Astrocyte (in vitro differentiated cells and primary cell): ENCODE measurements around the gene HINFP. TPM values are rescaled to one million over a fixed set of nuclear protein-coding genes. Genes with fewer than 3 reads are reported as not detected.

Experiments
- DNase-seq: peaks from one replicate; pipeline ENCODE4 v3.0.0-alpha.2; 2010; ENCODE audit warnings: low read depth
- FAIRE-seq: peaks from 2 replicates; lab custom pipeline; 2011; peaks lifted over from hg19 to GRCh38; lab: Jason Lieb, UNC
- H2AFZ ChIP-seq: 2 replicates; pipeline ENCODE4 v1.6.0; 2012; ENCODE audit warnings: low read depth, low read length, inconsistent platforms
- H3K27ac ChIP-seq: 2 replicates; pipeline ENCODE4 v1.5.1; 2011; ENCODE audit warnings: low read depth, low read length, inconsistent platforms
- H3K27me3 ChIP-seq: 2 replicates; pipeline ENCODE4 v1.6.0; 2011; ENCODE audit warnings: low read length, inconsistent platforms; ENCODE audit not compliant: insufficient read depth
- H3K36me3 ChIP-seq: 2 replicates; pipeline ENCODE4 v1.5.1; 2011; ENCODE audit warnings: low read length, inconsistent platforms; ENCODE audit not compliant: insufficient read depth
- H3K4me1 ChIP-seq: 2 replicates; pipeline ENCODE4 v1.5.1; 2011; ENCODE audit warnings: low read length, inconsistent platforms; ENCODE audit not compliant: insufficient read depth
- H3K4me2 ChIP-seq: 2 replicates; pipeline ENCODE4 v1.6.0; 2012; ENCODE audit warnings: low read length, inconsistent platforms
- H3K4me3 ChIP-seq: 2 replicates; pipeline ENCODE4 v1.5.1; 2011; ENCODE audit warnings: low read depth, mild to moderate bottlenecking, low read length, inconsistent platforms; ENCODE audit not compliant: insufficient read depth
- H3K79me2 ChIP-seq: 2 replicates; pipeline ENCODE4 v1.6.0; 2012; ENCODE audit warnings: mild to moderate bottlenecking, low read length, inconsistent platforms; ENCODE audit not compliant: insufficient read depth
- H3K9ac ChIP-seq: 2 replicates; pipeline ENCODE4 v1.6.0; 2012; ENCODE audit warnings: mild to moderate bottlenecking, low read length, inconsistent platforms
- H3K9me3 ChIP-seq: 2 replicates; pipeline ENCODE4 v1.5.1; 2012; ENCODE audit warnings: low read depth, mild to moderate bottlenecking, low read length, inconsistent platforms; ENCODE audit not compliant: insufficient read depth
- H4K20me1 ChIP-seq: 2 replicates; pipeline ENCODE4 v1.6.0; 2012; ENCODE audit warnings: low read length, inconsistent platforms; ENCODE audit not compliant: insufficient read depth
- H3K27ac Mint-ChIP-seq: one replicate; pipeline ENCODE4 v1.8.0; 2021; ENCODE audit warnings: mild to moderate bottlenecking, mixed read lengths; ENCODE audit not compliant: unreplicated experiment
- H3K27me3 Mint-ChIP-seq: one replicate; pipeline ENCODE4 v1.8.0; 2021; ENCODE audit warnings: low read depth, mixed read lengths; ENCODE audit not compliant: unreplicated experiment
- H3K36me3 Mint-ChIP-seq: one replicate; pipeline ENCODE4 v1.8.0; 2021; ENCODE audit warnings: low read depth, mixed read lengths; ENCODE audit not compliant: unreplicated experiment
- H3K4me1 Mint-ChIP-seq: one replicate; pipeline ENCODE4 v1.8.0; 2021; ENCODE audit warnings: low read depth, mixed read lengths; ENCODE audit not compliant: unreplicated experiment
- H3K4me3 Mint-ChIP-seq: one replicate; pipeline ENCODE4 v1.8.0; 2021; ENCODE audit warnings: mild to moderate bottlenecking, moderate library complexity, mixed read lengths; ENCODE audit not compliant: unreplicated experiment
- H3K9me3 Mint-ChIP-seq: one replicate; pipeline ENCODE4 v1.8.0; 2021; ENCODE audit warnings: mild to moderate bottlenecking, mixed read lengths; ENCODE audit not compliant: unreplicated experiment
- EZH2 ChIP-seq: IDR thresholded peaks from 2 replicates; pipeline ENCODE4 v1.6.1; 2012; ENCODE audit warnings: mild to moderate bottlenecking, low read length, inconsistent platforms; ENCODE audit not compliant: insufficient read depth
- total RNA-seq: library from RNA; stranded (reverse); gene quantifications from 2 replicates; pipeline ENCODE4 v1.2.1, GENCODE V29; 2021
- TF ChIP-seq, protein P1 (sequence below): IDR thresholded peaks from 2 replicates; pipeline ENCODE4 v1.5.1; 2011; ENCODE audit warnings: low read depth, mild to moderate bottlenecking, inconsistent platforms, low read length, moderate library complexity; ENCODE audit not compliant: insufficient read depth

Gene HINFP
- total RNA-seq, 1 donor from 2014 or later = 27.8 TPM

DNA sequence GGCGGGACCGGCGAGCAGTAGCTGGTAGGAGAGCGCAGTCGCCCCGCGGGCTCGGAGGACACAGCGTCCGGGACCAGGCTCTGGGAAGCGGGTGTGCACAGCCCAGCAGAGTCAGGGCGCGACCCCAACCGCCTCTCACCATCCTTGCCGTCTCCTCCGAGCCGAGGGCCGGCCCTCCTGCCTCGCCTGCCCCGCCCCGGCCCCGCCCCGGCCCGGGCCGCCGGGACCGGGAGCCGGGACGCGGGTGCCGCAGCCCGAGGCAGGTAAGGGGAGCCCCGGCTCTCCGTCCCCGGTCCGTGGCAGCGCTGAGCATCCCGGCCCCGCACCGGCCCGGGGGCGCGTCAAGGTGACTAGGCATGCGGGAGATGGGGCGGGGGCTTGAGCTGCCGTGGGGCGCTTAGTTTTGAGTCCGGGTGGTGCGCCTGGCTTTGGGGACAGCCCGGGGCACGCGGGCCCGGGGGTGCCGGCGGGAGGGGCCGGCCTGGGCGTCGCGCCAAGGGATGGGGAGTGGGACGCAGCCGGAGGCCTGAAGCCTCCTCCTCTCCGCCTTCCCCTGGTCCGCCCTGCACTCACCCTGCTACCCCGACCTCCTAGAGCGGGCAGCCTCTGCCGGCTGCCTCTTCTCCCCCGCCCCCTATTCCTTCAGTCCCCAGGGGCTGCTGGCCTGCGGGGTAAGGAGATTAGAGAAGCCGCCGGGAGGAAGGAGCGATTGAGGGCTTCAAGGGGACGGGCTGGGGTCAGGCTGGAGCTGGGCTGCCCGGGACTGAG lies 27.8 kb downstream of the HINFP start, which contains the start of gene ABCG4:
ABCG4 (plus strand) TSS at position 35 of the 768 bp plus-strand sequence. CDS start 914 bp downstream, outside the sequence.
- Histone ChIP-seq H3K4me2 (peak within 1 kb of the TSS; percentile 97), H4K20me1 (no peaks in the 10 kb centered on the region), H3K4me3 (peak within 1 kb of the TSS; percentile 54), H3K9me3 (no peaks in the 10 kb centered on the region), H3K36me3 (no peaks in the 10 kb centered on the region), H3K27me3 (peaks cover 15% of the 10 kb centered on the region), H2AFZ (peak within 1 kb of the TSS; percentile 83), H3K4me1 (peaks cover 9% of the 10 kb centered on the region), H3K27ac (no peak within 1 kb of the TSS), H3K9ac (peak within 1 kb of the TSS; percentile 63), H3K79me2 (no peaks in the 10 kb centered on the region)
- no peaks in the 10 kb centered on the region for H3K4me1 Mint-ChIP-seq
- H3K9me3 Mint-ChIP-seq = peaks cover 2% of the 10 kb centered on the region
- H3K27me3 Mint-ChIP-seq = peaks cover 62% of the 10 kb centered on the region
- FAIRE-seq = no peak
- peak within 1 kb of the TSS; percentile 83 for H3K4me3 Mint-ChIP-seq
- TF ChIP-seq EZH2 = peak; percentile 79
- TF ChIP-seq, protein P1, sequence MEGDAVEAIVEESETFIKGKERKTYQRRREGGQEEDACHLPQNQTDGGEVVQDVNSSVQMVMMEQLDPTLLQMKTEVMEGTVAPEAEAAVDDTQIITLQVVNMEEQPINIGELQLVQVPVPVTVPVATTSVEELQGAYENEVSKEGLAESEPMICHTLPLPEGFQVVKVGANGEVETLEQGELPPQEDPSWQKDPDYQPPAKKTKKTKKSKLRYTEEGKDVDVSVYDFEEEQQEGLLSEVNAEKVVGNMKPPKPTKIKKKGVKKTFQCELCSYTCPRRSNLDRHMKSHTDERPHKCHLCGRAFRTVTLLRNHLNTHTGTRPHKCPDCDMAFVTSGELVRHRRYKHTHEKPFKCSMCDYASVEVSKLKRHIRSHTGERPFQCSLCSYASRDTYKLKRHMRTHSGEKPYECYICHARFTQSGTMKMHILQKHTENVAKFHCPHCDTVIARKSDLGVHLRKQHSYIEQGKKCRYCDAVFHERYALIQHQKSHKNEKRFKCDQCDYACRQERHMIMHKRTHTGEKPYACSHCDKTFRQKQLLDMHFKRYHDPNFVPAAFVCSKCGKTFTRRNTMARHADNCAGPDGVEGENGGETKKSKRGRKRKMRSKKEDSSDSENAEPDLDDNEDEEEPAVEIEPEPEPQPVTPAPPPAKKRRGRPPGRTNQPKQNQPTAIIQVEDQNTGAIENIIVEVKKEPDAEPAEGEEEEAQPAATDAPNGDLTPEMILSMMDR = no peak
- DNase-seq = no peak
- no peaks in the 10 kb centered on the region for H3K36me3 Mint-ChIP-seq
- no peak within 1 kb of the TSS for H3K27ac Mint-ChIP-seq

DNA sequence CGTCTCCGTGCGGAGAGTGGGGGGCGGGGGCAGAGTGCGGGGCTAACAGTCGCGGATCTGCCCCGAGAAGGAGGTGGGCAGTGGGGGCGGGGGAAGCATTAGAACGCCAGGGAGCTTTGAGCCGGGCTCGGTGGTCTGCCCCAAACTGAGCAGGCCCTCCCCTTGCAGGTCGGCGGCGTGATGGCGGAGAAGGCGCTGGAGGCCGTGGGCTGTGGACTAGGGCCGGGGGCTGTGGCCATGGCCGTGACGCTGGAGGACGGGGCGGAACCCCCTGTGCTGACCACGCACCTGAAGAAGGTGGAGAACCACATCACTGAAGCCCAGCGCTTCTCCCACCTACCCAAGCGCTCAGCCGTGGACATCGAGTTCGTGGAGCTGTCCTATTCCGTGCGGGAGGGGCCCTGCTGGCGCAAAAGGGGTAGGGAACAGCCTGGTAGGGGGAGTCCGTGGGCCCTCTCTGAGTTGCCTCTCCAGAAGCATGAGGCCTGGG lies 28.5 kb downstream of the HINFP start:
- Mint-ChIP-seq H3K36me3 (peaks cover 2% of the 10 kb centered on the region), H3K9me3 (peaks cover 2% of the 10 kb centered on the region), H3K27me3 (peaks cover 67% of the 10 kb centered on the region), H3K27ac (no peak overlapping the region), H3K4me3 (peak overlapping the region; percentile 68), H3K4me1 (no peaks in the 10 kb centered on the region)
- H3K4me3 ChIP-seq = peak overlapping the region; percentile 54
- peaks cover 9% of the 10 kb centered on the region for H3K4me1 ChIP-seq
- TF ChIP-seq, protein P1 = no peak
- peak; percentile 27 for TF ChIP-seq EZH2
- DNase-seq = no peak
- H3K9me3 ChIP-seq = no peaks in the 10 kb centered on the region
- no peaks in the 10 kb centered on the region for H3K36me3 ChIP-seq
- H3K9ac ChIP-seq = peak overlapping the region; percentile 57
- H3K27me3 ChIP-seq = peaks cover 15% of the 10 kb centered on the region
- H4K20me1 ChIP-seq = no peaks in the 10 kb centered on the region
- no peaks in the 10 kb centered on the region for H3K79me2 ChIP-seq
- no peak for FAIRE-seq
- no peak overlapping the region for H3K27ac ChIP-seq
- peak overlapping the region; percentile 97 for H3K4me2 ChIP-seq
- H2AFZ ChIP-seq = peak overlapping the region; percentile 52
